RWPE1 (cell line): ENCODE results near the gene TMEM140.

Experiments used
- CTCF ChIA-PET: fragments of 350-600 bp; sonication (Branson Sonifier 250); formaldehyde crosslinking; extraction: SDS; loops from one replicate; lab custom pipeline; 2021; lab: Yijun Ruan, JAX
- POLR2A ChIA-PET: fragments of 400-600 bp; formaldehyde crosslinking; extraction: SDS; loops from one replicate; lab custom pipeline; 2020; ENCODE audit warnings: antibody characterized with exemption; ENCODE audit not compliant: low non-redundant PET; lab: Yijun Ruan, JAX
- DNase-seq: peaks from one replicate; pipeline ENCODE4 v3.0.0; 2012; ENCODE audit warnings: low spot score
- H3K27ac ChIP-seq: fragments of 450-650 bp; 2 replicates; pipeline ENCODE4 v1.5.1; 2017
- TF ChIP-seq, protein P1 (sequence below): fragments of 450-650 bp; conservative IDR thresholded peaks from 2 replicates; pipeline ENCODE4 v1.5.1; 2017; ENCODE audit warnings: low read depth, mild to moderate bottlenecking

The TMEM140 gene

GRCh38 chr7:135147899-135148721, at the start of gene TMEM140:
TSS of gene TMEM140 (plus strand) at chr7:135148072. CDS start at chr7:135164442, 16,370 bp downstream.
- CTCF ChIA-PET = interaction anchor here (0.5 kb wide), 1 partner anchor 162 kb away, joined by 3 read pairs; the partner anchor contains the start of gene AGBL3
- no peak within 1 kb of the TSS for H3K27ac ChIP-seq
- TF ChIP-seq, protein P1, sequence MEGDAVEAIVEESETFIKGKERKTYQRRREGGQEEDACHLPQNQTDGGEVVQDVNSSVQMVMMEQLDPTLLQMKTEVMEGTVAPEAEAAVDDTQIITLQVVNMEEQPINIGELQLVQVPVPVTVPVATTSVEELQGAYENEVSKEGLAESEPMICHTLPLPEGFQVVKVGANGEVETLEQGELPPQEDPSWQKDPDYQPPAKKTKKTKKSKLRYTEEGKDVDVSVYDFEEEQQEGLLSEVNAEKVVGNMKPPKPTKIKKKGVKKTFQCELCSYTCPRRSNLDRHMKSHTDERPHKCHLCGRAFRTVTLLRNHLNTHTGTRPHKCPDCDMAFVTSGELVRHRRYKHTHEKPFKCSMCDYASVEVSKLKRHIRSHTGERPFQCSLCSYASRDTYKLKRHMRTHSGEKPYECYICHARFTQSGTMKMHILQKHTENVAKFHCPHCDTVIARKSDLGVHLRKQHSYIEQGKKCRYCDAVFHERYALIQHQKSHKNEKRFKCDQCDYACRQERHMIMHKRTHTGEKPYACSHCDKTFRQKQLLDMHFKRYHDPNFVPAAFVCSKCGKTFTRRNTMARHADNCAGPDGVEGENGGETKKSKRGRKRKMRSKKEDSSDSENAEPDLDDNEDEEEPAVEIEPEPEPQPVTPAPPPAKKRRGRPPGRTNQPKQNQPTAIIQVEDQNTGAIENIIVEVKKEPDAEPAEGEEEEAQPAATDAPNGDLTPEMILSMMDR = no peak
- POLR2A ChIA-PET = no interaction called here
- peak; percentile 28 for DNase-seq

DNA sequence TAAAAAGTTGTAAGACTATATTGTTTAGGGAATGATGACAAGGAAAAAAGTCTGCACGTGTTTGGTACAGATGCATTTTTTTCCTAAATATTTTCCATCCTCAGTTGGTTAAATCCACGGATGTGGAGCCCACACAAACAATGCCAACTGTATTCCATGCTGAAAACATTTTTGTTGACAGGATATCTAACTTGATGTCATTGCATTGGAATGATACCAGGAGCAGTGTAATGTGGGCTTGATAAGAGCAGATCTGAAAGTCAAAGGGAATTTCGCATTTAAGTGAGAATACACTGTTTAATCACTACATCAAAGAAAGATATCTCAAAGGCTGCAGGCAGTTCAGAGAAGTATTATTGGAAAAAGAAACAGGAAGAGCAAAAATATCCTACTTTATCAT, 49.5 kb upstream of the TMEM140 start:
- DNase-seq = no peak
- ChIA-PET POLR2A (no interaction called here), CTCF (no interaction called here)
- TF ChIP-seq, protein P1 = no peak
- H3K27ac ChIP-seq = no peak overlapping the region

- H3K27ac ChIP-seq = no peak overlapping the region
- TF ChIP-seq, protein P1 = no peak
- ChIA-PET POLR2A (no interaction called here), CTCF (no interaction called here)
- no peak for DNase-seq
Measured at GRCh38 chr7:135100856-135101255, 47.0 kb upstream of the TMEM140 start.

DNA sequence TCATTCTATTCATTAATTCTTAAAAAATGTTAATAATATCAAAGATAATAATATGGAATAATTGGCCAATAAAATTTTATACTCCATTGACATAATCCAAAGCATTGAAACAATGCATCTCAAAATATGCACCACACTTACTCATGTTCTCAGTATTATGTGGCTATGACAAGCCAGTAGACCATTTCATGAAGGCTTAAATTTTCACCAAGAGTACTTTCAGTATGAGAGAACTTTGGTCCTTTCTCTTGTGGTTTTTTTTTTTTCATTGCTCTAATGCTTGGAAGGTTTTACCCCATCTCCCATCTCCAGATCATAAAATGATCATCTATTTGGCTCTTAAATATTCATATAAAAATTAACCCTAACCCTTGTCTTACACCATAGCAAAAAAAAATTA, 45.5 kb upstream of the TMEM140 start:
- DNase-seq = no peak
- H3K27ac ChIP-seq = no peak overlapping the region
- TF ChIP-seq, protein P1 = no peak
- ChIA-PET CTCF (no interaction called here), POLR2A (no interaction called here)

DNA sequence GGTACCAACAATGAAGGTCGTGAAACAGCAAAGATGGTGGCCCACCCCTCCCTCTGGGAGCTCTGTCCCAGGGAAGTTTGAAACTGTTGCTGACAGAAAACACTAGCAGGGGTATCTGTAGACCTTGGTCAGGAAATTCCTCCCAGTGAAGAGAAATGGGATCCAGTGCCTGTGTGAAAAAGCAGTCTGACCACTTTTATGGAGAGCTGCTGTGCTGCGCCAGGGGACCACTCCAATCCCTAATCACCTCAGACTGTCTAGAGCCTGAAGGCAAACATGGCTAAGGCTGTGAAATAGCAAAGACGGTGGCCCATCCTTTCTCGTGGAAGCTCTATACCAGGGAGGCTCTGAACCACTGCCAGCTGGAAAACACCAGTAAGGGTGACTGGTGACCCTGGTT, 38.3 kb upstream of the TMEM140 start:
- POLR2A ChIA-PET = no interaction called here
- CTCF ChIA-PET = interaction anchor here (0.6 kb wide), 1 partner anchor 424 kb away, joined by 3 read pairs; no protein-coding TSS in a partner anchor
- no peak overlapping the region for H3K27ac ChIP-seq
- TF ChIP-seq, protein P1 = no peak
- no peak for DNase-seq

GRCh38 chr7:135109976-135110375, 37.9 kb upstream of the TMEM140 start:
- TF ChIP-seq, protein P1 = no peak
- CTCF ChIA-PET = interaction anchor here (0.6 kb wide), 1 partner anchor 424 kb away, joined by 3 read pairs; no protein-coding TSS in a partner anchor
- POLR2A ChIA-PET = no interaction called here
- no peak for DNase-seq
- no peak overlapping the region for H3K27ac ChIP-seq
